ENCODE measurements around the gene SEMA5A.

DNA sequence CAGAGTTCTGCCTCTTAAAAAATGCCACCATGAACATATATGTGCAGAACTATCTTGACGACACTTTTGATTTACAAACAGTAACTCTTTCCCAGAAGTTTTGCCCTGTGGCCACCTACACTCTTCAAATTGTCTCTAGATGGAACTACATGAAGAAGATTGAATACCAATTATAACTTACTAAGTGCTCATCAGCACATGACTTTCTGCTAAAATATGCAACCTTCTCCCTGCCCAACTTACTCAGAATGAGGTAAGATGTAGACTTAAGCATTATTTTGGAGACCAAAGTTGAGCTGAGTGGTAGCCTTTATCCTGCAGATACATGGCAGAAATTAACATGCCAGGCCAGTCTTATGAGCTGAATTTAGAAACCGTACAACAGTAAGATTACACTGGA lies 105.4 kb downstream of the SEMA5A start:
- TF ChIP-seq CTCF (optimal IDR thresholded peaks at IDR 0.05 in 1 of 3, IDR thresholded peaks at IDR 0.05 in 1 of 3, conservative IDR thresholded peaks at IDR 0.05 in 1 of 3; ENCODE audit: extremely low read depth in 1 of 3, insufficient read depth in 2 of 3, low read length in 3 of 3) (no peak), EZH2 (IDR thresholded peaks at IDR 0.05; ENCODE audit: low read length) (no peak)

Measured in keratinocyte (primary cell).